MG63 (cell line): ENCODE results near the gene WASF2. TPM values are rescaled to one million over a fixed set of nuclear protein-coding genes. Genes with fewer than 3 reads are reported as not detected.

Source experiments
- DNase-seq: peaks from one replicate; pipeline ENCODE4 v3.0.0-alpha.2; 2020
- H3K27me3 ChIP-seq: fragments of 250-450 bp; sonication (Bioruptor Pico); 2 replicates; pipeline ENCODE4 v1.5.1; 2020; ENCODE audit warnings: mild to moderate bottlenecking, moderate library complexity
- H3K36me3 ChIP-seq: fragments of 250-450 bp; sonication (Bioruptor Pico); 2 replicates; pipeline ENCODE4 v1.5.1; 2020; ENCODE audit warnings: mild to moderate bottlenecking, moderate library complexity
- H3K4me3 ChIP-seq: fragments of 250-450 bp; sonication (Bioruptor Pico); 2 replicates; pipeline ENCODE4 v1.5.1; 2020; ENCODE audit warnings: mild to moderate bottlenecking, moderate library complexity
- H3K9me3 ChIP-seq: fragments of 250-450 bp; sonication (Bioruptor Pico); 2 replicates; pipeline ENCODE4 v1.5.1; 2020; ENCODE audit warnings: mild to moderate bottlenecking, moderate library complexity
- total RNA-seq: library from RNA; depleted of rRNA; stranded (reverse); fragments of >200 nt; shearing (Covaris generic); gene quantifications from 2 replicates; pipeline ENCODE4 v1.2.3, GENCODE V29; 2014; ENCODE audit warnings: low replicate concordance

The WASF2 gene
- total RNA-seq, 1 experiment from 2014 or later, result 15.5 TPM

DNA sequence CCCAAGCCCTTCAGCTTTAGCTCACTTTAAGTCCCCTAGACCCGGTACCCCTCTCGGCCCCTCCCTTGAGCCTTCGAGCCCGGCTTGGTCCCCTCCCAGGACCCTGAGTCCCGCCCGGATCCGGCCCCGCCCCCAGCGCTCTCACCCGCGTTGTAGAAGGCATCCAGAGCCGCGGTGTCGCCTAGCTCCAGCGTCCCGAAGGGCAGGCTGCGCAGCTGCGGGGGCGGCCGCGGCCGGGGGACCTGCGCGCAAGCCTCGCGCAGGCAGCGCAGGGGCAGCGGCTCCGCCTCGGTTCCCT is 123.9 kb downstream of the WASF2 start:
- Histone ChIP-seq H3K36me3 (peaks cover 19% of the 10 kb centered on the region), H3K9me3 (no peaks in the 10 kb centered on the region), H3K27me3 (no peaks in the 10 kb centered on the region), H3K4me3 (peak overlapping the region; percentile 90)
- peak; percentile 83 for DNase-seq

DNA sequence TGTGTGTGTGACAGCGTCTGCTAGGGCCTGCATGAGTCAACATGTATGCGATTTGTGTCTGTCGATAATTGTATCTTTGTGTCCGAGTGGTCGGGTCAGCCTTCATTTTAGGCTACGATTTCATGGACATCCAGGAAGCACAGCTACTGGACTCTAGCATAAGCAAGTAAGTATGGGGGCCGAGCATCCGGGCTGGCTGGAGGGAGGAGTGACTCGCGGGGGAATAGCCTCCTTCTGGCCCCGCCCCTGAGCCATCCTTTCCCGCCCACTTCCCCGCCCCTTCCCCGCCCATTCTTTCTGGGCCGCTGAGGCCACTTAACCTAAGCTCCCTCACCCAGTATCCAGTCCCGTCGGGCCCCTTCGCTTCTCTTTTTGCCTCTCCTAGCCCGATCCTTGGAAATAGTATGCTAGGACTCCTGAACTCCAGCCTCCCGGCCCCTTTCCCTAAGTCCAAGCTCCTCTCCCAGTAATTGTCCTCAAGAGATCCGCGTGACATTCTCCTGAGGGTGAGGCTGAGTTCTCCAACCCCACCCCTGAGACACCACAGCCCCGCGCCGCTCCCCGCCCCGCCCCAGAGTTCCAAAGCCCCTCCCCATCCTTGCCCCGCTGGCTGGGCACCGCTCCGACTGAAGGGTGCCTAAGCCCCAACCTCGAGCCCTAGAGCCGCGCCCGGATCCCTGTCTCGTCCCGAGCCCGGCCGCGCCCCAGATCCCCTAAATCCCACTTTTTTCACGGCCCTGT is 124.4 kb downstream of the WASF2 start:
- Histone ChIP-seq H3K36me3 (peaks cover 19% of the 10 kb centered on the region), H3K9me3 (no peaks in the 10 kb centered on the region), H3K4me3 (peak overlapping the region; percentile 90), H3K27me3 (no peaks in the 10 kb centered on the region)
- DNase-seq, result peak; percentile 90

DNA sequence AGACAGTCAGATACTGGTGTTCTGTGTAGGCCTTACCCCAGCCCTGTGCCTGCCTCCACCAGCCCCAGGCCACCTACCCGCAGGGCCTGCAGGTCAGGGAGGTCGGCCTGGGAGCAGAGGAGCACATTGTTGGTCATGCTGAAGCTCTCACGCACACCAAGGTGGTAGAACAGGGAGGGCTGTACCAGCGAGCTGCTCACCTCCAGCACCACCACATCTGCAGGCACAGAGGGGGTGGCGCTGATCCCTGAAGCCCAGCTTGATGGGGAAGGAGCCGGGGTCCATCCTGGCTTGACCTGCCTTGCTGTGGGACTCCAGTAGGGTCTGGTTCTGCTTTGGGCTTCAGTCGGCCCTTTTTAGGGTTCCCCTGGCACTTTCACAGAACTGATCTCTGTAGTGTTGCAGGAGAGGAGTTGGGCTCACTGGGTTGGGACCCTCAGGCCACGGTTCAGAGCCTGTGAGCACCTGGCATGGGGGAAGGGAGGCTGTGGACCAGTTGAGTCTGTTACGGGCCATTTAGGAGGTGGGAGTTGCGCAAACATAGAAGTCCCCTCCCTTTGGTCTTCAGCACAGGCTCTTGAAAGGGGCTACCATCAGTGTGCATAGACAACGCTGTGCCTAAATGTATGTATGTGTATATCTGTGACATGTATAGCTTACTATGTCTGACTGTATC is 125.1 kb downstream of the WASF2 start:
- H3K27me3 ChIP-seq, result no peaks in the 10 kb centered on the region
- H3K4me3 ChIP-seq, result peak overlapping the region; percentile 90
- H3K9me3 ChIP-seq, result no peaks in the 10 kb centered on the region
- H3K36me3 ChIP-seq, result peaks cover 19% of the 10 kb centered on the region
- DNase-seq, result no peak

DNA sequence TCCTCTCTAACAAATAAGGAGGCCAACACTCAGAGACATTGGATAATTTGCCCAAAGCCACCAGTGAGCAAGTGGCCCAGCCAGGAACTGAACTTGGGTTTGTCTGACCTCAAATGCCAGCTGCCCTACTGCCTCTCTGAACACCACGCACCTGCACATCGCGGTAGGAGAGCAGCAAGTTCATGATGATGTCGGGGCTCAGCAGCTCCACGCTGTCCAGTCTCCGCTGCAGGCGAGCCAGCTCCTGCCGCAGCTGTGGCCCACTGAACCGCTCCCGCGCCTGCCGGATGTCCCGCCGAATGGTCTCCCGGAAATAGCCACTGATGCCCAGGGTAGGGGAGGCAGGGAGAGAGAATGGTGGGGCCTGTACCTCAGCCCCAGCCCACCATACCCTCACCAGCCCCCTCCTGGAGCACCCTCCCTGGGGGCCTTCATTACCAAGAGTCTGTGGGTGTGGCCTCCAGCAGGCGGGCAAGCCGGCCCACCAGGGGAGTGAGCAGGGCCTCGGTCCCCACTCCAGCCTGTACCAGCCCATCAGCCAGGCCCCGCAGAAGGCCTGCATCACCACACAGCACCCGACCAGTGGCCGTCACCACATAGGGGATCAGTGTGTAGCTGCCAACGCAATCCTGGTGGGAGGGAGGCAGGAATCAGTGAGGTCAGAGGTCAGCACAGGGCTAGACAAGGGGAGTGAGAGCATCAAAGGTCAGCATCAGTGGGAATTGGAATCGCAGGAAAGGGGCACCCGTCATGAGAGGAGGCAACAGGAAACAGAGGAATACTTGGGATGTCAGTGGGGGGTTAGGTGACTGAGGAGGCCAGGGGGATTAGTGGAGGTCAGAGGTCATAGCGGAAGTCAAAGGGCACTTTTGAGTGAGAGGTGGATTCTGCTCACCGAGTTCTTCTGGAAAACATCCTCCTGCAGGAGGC is 125.9 kb downstream of the WASF2 start:
- no peak for DNase-seq
- Histone ChIP-seq H3K36me3 (peaks cover 19% of the 10 kb centered on the region), H3K4me3 (no peak overlapping the region), H3K27me3 (no peaks in the 10 kb centered on the region), H3K9me3 (no peaks in the 10 kb centered on the region)

DNA sequence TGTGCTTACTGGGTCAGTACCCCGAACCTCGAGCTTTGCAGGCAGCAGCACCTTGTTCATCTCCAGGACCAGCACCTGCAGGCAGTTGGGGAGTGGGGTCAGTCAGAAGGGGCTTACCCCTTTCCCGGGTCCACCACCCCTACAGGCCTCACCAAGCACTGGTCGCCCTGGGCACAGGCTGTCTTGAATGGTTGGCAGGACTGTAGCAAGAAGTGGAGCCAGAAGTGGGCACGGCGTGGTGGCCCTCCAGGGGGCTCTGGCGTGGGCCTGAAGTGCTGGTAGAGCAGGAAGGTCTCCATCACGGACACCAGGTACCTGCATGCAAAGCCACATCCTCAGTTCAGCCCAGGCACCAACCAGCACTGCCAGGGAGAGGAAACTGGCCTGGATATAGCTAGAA is 128.4 kb downstream of the WASF2 start:
- Histone ChIP-seq H3K9me3 (no peaks in the 10 kb centered on the region), H3K36me3 (peaks cover 30% of the 10 kb centered on the region), H3K4me3 (no peak overlapping the region), H3K27me3 (no peaks in the 10 kb centered on the region)
- no peak for DNase-seq

DNA sequence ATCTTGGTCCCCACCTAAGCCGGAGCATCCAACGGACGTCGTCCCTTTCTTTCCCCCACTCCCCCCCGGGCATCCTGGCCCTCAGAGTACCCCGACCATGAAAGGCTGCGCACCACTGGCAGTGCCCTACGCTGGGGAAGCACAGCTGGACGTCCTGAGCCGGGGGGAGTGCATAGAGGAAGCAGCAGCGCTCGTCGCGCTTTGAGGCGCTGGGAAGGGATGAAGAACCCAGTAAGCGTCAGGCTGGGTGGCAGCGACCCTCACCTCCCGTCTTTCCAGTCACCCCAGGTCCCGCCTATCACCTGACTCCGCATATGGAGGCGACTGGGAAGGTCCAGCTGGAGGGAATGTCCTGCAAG is 128.9 kb downstream of the WASF2 start:
- no peak for DNase-seq
- H3K36me3 ChIP-seq, result peaks cover 33% of the 10 kb centered on the region
- no peak overlapping the region for H3K4me3 ChIP-seq
- H3K27me3 ChIP-seq, result no peaks in the 10 kb centered on the region
- H3K9me3 ChIP-seq, result no peaks in the 10 kb centered on the region

DNA sequence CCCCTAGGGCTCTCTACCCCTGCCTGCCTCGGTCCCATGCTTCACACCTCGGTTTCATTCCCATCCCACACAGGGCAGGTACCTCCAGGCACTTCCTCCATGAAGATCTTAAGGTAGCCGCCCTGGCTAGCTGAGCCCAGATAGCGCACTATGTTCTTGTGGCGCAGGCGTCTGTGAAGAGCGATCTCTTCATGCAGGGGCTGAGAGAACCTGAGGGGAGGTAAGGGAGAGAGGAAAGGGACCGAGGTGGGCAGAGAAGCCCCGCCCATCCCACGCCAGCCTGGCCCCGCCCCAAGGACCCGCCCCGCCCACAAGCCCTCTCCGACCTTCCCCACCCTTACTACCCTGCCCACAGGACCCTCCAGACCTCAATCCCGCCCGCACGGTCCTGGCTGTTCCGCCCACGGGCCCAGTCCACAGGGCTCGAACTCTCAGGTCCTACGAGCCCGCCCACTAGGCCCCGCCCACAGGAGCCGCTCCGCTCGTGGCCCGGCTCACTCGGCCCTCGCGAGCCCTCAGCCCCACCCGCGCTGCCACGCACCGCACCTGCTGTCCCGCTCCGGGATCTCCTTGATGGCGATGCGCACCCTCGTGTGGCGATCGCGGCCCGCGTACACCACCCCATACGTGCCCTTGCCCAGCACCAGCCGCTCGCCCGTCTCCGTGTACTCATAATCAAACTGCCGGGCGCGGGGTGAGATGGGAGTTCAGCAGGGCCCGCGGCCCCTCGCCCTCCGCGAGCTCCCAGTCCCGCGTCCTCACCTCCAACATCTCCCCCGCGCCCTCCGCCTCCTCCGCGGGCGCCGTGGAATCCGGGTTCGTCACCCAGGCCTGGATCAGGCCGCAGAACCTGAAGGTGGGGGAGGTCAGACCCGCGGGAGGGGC is 129.6 kb downstream of the WASF2 start:
- no peaks in the 10 kb centered on the region for H3K27me3 ChIP-seq
- H3K36me3 ChIP-seq, result peaks cover 33% of the 10 kb centered on the region
- no peaks in the 10 kb centered on the region for H3K9me3 ChIP-seq

DNA sequence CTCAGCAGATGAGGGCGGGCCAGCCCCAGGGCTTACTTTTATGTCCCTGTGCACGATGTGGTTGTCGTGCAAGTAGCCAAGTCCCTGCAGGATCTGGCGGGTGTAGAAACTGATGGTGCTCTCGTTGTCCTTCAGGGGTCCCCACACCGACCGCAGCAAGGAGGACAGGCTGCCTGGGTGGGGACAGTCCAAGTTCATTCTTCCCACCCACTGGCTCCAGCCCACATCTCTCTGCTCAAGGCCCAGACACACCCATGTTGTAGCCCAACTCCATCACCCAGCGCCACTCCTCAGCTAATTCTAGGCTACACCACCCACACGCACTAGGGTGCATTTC is 130.2 kb downstream of the WASF2 start:
- peaks cover 30% of the 10 kb centered on the region for H3K36me3 ChIP-seq
- no peaks in the 10 kb centered on the region for H3K9me3 ChIP-seq
- no peaks in the 10 kb centered on the region for H3K27me3 ChIP-seq
- no peak for DNase-seq
- no peak overlapping the region for H3K4me3 ChIP-seq

More for the DNA sequence above, 129.6 kb downstream of the WASF2 start:
- DNase-seq, result no peak
- H3K4me3 ChIP-seq, result no peak overlapping the region

DNA sequence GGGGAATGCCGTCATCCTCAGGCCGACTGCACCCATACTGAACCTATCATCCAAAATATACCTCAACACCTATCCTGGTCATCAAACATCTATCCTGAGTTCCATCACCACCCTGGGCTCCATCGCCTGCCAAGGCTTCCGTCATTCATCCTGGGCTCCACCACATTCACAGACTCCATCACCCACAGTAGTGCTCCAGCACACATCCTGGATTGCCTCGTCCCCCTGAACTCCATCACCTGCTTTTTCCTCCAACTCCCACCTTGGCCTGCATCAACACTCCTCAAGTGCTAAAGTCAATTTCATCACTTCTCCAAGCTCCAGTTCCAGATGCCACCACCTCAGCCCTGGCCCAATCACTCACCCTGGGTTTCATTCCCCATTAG is 131.0 kb downstream of the WASF2 start:
- H3K36me3 ChIP-seq, result peaks cover 21% of the 10 kb centered on the region
- H3K9me3 ChIP-seq, result no peaks in the 10 kb centered on the region
- H3K27me3 ChIP-seq, result no peaks in the 10 kb centered on the region
- DNase-seq, result no peak
- no peak overlapping the region for H3K4me3 ChIP-seq

DNA sequence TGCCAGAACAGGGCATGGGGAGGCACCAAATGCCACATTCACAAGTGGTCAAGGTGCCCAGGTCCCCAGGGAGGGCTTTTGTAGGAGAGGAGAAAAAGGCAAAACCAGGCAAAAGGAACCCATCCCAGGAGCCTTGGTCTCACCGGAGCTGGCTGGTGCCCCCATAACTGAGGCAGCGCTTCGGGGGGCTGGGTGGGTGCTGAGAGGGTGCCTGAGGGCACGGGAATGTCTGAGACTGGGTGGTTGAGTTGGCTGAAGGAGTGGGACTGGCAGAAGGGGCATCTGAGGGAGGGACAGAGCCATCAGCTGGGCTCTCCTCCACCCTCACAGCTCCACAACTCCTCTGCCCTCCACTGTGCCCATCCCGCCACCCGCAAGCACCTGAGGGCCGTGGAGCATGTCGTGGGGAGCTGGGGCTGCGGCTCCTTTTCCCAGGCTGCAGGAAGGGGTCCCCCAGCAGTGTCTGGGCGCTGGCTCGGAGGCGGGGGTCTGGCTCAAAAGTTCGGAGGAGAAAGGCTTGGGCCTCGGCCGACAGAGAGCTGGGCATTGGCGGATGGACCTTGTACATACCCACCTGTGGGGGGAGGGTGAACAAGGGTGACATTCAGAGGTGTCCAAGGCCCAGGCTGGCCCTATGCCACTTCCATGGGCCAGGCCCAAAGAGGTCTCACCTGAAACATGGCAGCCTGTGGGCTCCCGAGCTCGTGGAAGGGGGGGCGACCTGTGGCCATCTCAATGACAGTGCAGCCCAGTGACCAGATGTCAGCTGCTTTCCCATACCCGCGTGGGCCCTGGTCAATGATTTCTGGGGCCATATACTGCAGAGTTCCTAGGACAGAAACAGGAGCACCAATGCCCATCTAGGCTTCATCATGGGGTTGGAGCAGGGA is 131.7 kb downstream of the WASF2 start:
- no peak for DNase-seq
- Histone ChIP-seq H3K36me3 (peaks cover 19% of the 10 kb centered on the region), H3K9me3 (no peaks in the 10 kb centered on the region), H3K4me3 (no peak overlapping the region), H3K27me3 (no peaks in the 10 kb centered on the region)

DNA sequence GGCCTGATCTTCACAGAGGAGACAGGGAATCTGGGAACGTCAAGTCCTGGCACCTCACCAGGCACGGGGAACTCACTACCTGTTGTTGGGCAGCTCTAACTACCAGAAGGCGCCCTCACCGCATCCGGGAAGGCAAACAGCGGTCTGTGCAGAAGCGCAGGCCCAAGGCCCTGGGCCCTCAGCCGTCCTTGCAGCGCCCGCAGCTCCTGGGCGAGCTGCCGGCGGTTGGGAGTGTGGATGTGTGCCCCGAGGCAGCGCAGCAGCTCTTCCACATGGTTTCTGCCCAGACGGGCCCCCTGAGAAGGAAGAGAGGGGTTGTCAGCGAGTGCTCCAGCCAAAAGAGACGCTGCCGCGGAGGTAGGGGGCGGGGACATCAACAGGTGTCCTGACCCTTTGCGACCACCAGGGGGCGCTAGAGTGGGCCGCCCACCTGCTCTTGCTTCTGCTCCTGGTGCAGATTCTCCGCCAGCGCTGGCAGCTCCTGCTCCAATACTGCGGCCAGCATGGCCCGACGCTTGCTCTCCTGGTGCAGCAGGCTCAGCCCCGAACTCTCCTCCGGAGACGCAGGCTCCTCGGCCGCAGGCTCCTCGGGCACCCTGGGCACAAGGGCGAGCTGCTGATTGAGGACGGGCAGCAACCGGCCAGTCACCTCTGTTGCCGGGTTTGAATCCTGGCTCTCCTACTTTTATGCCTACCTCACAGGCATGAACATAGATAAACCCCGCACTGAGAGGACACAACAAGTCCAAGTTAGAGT is 132.5 kb downstream of the WASF2 start:
- Histone ChIP-seq H3K4me3 (no peak overlapping the region), H3K27me3 (no peaks in the 10 kb centered on the region), H3K36me3 (peaks cover 14% of the 10 kb centered on the region), H3K9me3 (no peaks in the 10 kb centered on the region)
- DNase-seq, result peak; percentile 24

DNA sequence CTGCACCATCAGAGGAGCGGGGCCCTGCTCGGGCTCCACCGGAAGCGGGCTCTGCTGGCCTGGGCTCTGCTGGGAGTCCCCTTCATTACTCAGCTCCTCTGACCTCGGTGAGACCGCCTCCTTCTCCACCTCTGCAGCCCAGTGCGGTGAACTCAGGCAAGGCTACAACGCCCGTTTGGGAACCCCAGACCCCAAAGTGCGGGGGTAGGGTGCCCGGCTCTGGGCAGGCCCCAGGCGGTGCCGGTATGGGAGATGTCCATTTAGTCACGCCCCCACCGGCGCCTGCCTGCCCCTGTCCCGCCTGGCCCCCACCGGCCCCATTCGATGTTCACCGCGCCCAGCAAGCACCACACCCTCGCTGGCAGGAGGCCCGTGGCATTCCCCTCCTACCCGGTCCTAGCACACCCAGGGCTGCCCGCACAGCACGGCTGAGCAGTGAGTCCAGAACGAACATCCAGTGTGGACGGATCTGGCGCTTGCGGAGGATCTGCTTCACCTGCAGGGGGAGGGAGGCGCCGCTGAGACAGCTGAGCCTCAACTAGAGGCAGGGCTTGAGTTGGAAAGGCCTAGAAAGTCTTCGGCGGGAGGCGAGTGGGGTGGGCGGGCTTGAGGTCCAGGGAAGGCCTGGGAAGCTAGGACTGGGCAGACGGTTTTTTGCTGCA is 133.2 kb downstream of the WASF2 start:
- Histone ChIP-seq H3K27me3 (no peaks in the 10 kb centered on the region), H3K36me3 (peaks cover 14% of the 10 kb centered on the region), H3K9me3 (no peaks in the 10 kb centered on the region), H3K4me3 (no peak overlapping the region)
- no peak for DNase-seq

DNA sequence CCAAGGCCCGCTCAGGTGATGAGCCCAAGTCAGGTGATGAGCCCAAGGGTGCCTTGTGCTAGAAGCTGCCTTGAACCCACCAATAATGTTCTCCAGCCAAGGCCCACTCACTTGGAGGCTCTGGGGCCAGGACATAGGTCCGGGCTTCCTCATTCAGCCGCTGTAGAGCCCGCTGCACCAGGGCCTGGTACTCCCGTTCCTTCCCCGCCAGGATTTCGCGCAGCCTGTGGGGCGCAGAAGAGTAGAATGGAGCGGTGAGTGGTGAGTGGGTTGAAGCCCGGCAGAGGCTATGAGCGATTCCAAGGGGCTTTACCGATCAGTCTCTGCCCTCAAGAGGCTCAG is 133.7 kb downstream of the WASF2 start:
- no peaks in the 10 kb centered on the region for H3K9me3 ChIP-seq
- no peak overlapping the region for H3K4me3 ChIP-seq
- DNase-seq, result no peak
- peaks cover 14% of the 10 kb centered on the region for H3K36me3 ChIP-seq
- H3K27me3 ChIP-seq, result no peaks in the 10 kb centered on the region

DNA sequence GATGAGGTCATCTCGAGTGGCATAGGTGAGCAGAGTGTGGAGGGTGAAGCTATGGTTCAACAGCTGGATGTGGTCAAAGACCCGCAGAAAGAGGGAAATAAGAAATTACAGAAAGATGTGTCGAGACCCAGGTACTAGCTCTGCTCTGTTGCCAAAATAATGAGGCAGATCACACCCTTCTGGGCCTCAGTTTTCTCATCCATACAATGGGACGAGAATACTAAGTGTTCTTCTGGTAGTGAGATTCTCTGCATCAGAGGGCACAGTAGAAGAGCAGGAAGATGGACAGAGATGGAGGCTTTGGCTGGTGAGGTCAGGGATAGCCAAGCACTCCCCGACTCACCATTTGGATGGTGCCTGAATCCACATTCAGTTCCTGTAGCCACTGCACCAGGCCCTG is 134.3 kb downstream of the WASF2 start:
- DNase-seq, result no peak

More for the DNA sequence above, 134.3 kb downstream of the WASF2 start:
- no peaks in the 10 kb centered on the region for H3K27me3 ChIP-seq
- H3K9me3 ChIP-seq, result no peaks in the 10 kb centered on the region
- H3K4me3 ChIP-seq, result no peak overlapping the region
- H3K36me3 ChIP-seq, result peaks cover 14% of the 10 kb centered on the region
